ENCODE results near the gene H2AZ1.

The H2AZ1 gene

GRCh38 chr4:99968330-99968729, 18.3 kb upstream of the H2AZ1 start:
- H3K4me2 ChIP-seq (ENCODE audit: low read length, poor library complexity, severe bottlenecking): peak overlapping the region; percentile 18
- peak overlapping the region; percentile 94 for H3K27ac ChIP-seq (ENCODE audit: low read length, poor library complexity, severe bottlenecking)
- no peaks in the 10 kb centered on the region for H3K27me3 ChIP-seq (ENCODE audit: control insufficient read depth in 1 of 2, insufficient read depth in 1 of 2, low read length in 2 of 2)
- no peak overlapping the region for H2BK12ac ChIP-seq (ENCODE audit: low read length in 2 of 2)
- H3K4ac ChIP-seq (ENCODE audit: low read depth in 1 of 2, low read length in 2 of 2): no peak overlapping the region
- no peak overlapping the region for H3K23ac ChIP-seq (ENCODE audit: low read length in 2 of 2)
- WGBS: no CpG with 5 or more reads among the region's 1 CpG
- peak overlapping the region; percentile 62 for H2BK5ac ChIP-seq (ENCODE audit: low read depth, low read length, poor library complexity, severe bottlenecking)
- H3K79me1 ChIP-seq (replicated peaks; ENCODE audit: low read length, poor library complexity, severe bottlenecking): no peaks in the 10 kb centered on the region
- no peak overlapping the region for H3K4me3 ChIP-seq (ENCODE audit: insufficient read depth in 1 of 2, low read depth in 1 of 2, low read length in 2 of 2)
- no peaks in the 10 kb centered on the region for H3K4me1 ChIP-seq (ENCODE audit: control insufficient read depth, insufficient read depth, low read depth, low read length)
- H4K8ac ChIP-seq (ENCODE audit: low read length): no peak overlapping the region
- peak; percentile 65 for DNase-seq
- H3K9me3 ChIP-seq (ENCODE audit: control insufficient read depth, low read length): no peaks in the 10 kb centered on the region
- no peak overlapping the region for H3K14ac ChIP-seq (ENCODE audit: low read length in 2 of 2)
- H2AK5ac ChIP-seq (ENCODE audit: low read length, severe bottlenecking): no peak overlapping the region
- H2BK15ac ChIP-seq (ENCODE audit: low read depth, poor library complexity, severe bottlenecking): no peak overlapping the region
- H2BK120ac ChIP-seq (ENCODE audit: low read depth, low read length): no peak overlapping the region
- no peak overlapping the region for H3K9ac ChIP-seq (ENCODE audit: low read length)
- H3K18ac ChIP-seq (ENCODE audit: low read depth in 1 of 2, low read length in 2 of 2): peak overlapping the region in 1 of 2 experiments; percentile 21
- H4K91ac ChIP-seq (ENCODE audit: low read length): no peak overlapping the region
- H3K36me3 ChIP-seq (ENCODE audit: control insufficient read depth in 1 of 2, insufficient read depth in 2 of 2, low read depth in 1 of 2, low read length in 2 of 2): peaks cover 0 to 6% of the 10 kb centered on the region in 2 experiments
- peak overlapping the region; percentile 48 for H2AFZ ChIP-seq (ENCODE audit: low read depth, low read length)

DNA sequence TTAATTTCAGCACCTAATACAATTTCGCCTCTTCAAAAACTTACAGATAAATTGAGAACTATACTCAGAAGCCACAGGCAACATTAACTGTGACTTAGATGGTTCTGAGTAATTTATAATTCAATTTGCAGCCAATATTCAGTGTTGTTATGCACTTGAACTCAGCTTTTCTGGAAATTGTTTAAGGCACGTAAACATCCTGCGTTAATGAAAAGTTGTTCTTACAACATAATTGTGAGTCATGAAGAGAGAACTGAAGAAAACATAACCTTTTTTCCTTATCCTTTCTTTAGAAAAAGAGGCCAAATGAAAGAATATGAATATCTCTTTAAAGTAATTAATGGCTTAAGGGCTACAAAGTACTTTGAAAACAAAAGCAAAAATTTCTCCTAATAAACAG, 16.6 kb upstream of the H2AZ1 start:
- no peaks in the 10 kb centered on the region for H3K27me3 ChIP-seq (ENCODE audit: control insufficient read depth in 1 of 2, insufficient read depth in 1 of 2, low read length in 2 of 2)
- H3K27ac ChIP-seq (ENCODE audit: low read length, poor library complexity, severe bottlenecking): no peak overlapping the region
- H2BK5ac ChIP-seq (ENCODE audit: low read depth, low read length, poor library complexity, severe bottlenecking): no peak overlapping the region
- H3K4me3 ChIP-seq (ENCODE audit: insufficient read depth in 1 of 2, low read depth in 1 of 2, low read length in 2 of 2): no peak overlapping the region
- no peak overlapping the region for H2AFZ ChIP-seq (ENCODE audit: low read depth, low read length)
- H3K9ac ChIP-seq (ENCODE audit: low read length): no peak overlapping the region
- no peak overlapping the region for H4K91ac ChIP-seq (ENCODE audit: low read length)
- H3K4me1 ChIP-seq (ENCODE audit: control insufficient read depth, insufficient read depth, low read depth, low read length): no peaks in the 10 kb centered on the region
- no peak overlapping the region for H3K4ac ChIP-seq (ENCODE audit: low read depth in 1 of 2, low read length in 2 of 2)
- no peak overlapping the region for H3K18ac ChIP-seq (ENCODE audit: low read depth in 1 of 2, low read length in 2 of 2)
- H3K36me3 ChIP-seq (ENCODE audit: control insufficient read depth in 1 of 2, insufficient read depth in 2 of 2, low read depth in 1 of 2, low read length in 2 of 2): peaks cover 0 to 2% of the 10 kb centered on the region in 2 experiments
- H2BK120ac ChIP-seq (ENCODE audit: low read depth, low read length): no peak overlapping the region
- H4K8ac ChIP-seq (ENCODE audit: low read length): no peak overlapping the region
- H3K79me1 ChIP-seq (replicated peaks; ENCODE audit: low read length, poor library complexity, severe bottlenecking): no peaks in the 10 kb centered on the region
- DNase-seq: peak; percentile 68
- H2BK15ac ChIP-seq (ENCODE audit: low read depth, poor library complexity, severe bottlenecking): no peak overlapping the region
- H2AK5ac ChIP-seq (ENCODE audit: low read length, severe bottlenecking): no peak overlapping the region
- no peaks in the 10 kb centered on the region for H3K9me3 ChIP-seq (ENCODE audit: control insufficient read depth, low read length)
- H3K23ac ChIP-seq (ENCODE audit: low read length in 2 of 2): no peak overlapping the region
- H3K4me2 ChIP-seq (ENCODE audit: low read length, poor library complexity, severe bottlenecking): no peak overlapping the region
- H3K14ac ChIP-seq (ENCODE audit: low read length in 2 of 2): no peak overlapping the region
- no CpG with 5 or more reads among the region's 3 CpGs for WGBS
- H2BK12ac ChIP-seq (ENCODE audit: low read length in 2 of 2): no peak overlapping the region

DNA sequence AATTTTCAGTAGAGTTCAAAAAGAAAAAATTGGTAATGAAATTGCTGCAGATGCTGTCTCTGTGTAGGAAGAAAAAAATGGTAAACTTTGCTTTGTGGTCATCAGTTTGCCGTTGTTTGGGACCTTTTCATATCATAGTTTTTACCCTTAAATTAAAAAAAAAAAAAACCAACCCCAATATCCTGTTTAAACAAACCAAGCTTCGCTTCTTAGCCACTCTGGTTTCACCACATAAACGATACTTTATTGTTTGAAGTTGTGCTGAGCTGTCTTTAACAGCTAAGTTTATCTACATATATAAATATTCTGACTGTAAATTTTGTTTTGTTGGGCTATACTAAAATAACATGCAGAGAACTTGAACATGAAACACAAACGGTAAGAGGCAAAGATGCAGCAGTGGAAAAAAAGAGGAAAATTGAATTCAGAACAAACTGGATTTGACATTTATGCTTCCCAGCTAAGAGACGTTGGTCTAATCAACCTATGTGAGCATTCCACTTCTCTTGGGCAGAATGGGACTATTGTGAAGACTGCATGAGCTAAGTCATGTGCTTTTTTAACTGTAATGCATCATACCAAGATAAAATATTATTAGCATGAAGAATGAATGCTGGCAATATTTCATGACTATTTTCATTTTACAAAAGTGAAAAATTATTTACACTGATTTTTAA, 15.7 kb upstream of the H2AZ1 start:
- Histone ChIP-seq H2BK15ac (ENCODE audit: low read depth, poor library complexity, severe bottlenecking) (no peak overlapping the region), H4K91ac (ENCODE audit: low read length) (no peak overlapping the region), H3K4me1 (ENCODE audit: control insufficient read depth, insufficient read depth, low read depth, low read length) (peaks cover 2% of the 10 kb centered on the region), H2AK5ac (ENCODE audit: low read length, severe bottlenecking) (no peak overlapping the region), H2BK5ac (ENCODE audit: low read depth, low read length, poor library complexity, severe bottlenecking) (no peak overlapping the region), H3K36me3 (ENCODE audit: control insufficient read depth in 1 of 2, insufficient read depth in 2 of 2, low read depth in 1 of 2, low read length in 2 of 2) (no peaks in the 10 kb centered on the region), H2AFZ (ENCODE audit: low read depth, low read length) (no peak overlapping the region), H3K79me1 (replicated peaks; ENCODE audit: low read length, poor library complexity, severe bottlenecking) (no peaks in the 10 kb centered on the region), H3K14ac (ENCODE audit: low read length in 2 of 2) (no peak overlapping the region), H2BK12ac (ENCODE audit: low read length in 2 of 2) (no peak overlapping the region), H3K27me3 (ENCODE audit: control insufficient read depth in 1 of 2, insufficient read depth in 1 of 2, low read length in 2 of 2) (no peaks in the 10 kb centered on the region), H3K9me3 (ENCODE audit: control insufficient read depth, low read length) (no peaks in the 10 kb centered on the region), H2BK120ac (ENCODE audit: low read depth, low read length) (no peak overlapping the region), H3K18ac (ENCODE audit: low read depth in 1 of 2, low read length in 2 of 2) (no peak overlapping the region), H3K27ac (ENCODE audit: low read length, poor library complexity, severe bottlenecking) (no peak overlapping the region), H4K8ac (ENCODE audit: low read length) (no peak overlapping the region), H3K9ac (ENCODE audit: low read length) (no peak overlapping the region), H3K4ac (ENCODE audit: low read depth in 1 of 2, low read length in 2 of 2) (no peak overlapping the region), H3K23ac (ENCODE audit: low read length in 2 of 2) (no peak overlapping the region), H3K4me3 (ENCODE audit: insufficient read depth in 1 of 2, low read depth in 1 of 2, low read length in 2 of 2) (no peak overlapping the region), H3K4me2 (ENCODE audit: low read length, poor library complexity, severe bottlenecking) (no peak overlapping the region)
- peak; percentile 8 for DNase-seq
- 61% methylated on average over 1 of the region's 5 CpGs for WGBS

GRCh38 chr4:99965173-99965572, 15.1 kb upstream of the H2AZ1 start:
- Histone ChIP-seq H2BK12ac (ENCODE audit: low read length in 2 of 2) (no peak overlapping the region), H3K4me2 (ENCODE audit: low read length, poor library complexity, severe bottlenecking) (no peak overlapping the region), H3K36me3 (ENCODE audit: control insufficient read depth in 1 of 2, insufficient read depth in 2 of 2, low read depth in 1 of 2, low read length in 2 of 2) (no peaks in the 10 kb centered on the region), H3K23ac (ENCODE audit: low read length in 2 of 2) (no peak overlapping the region), H2AK5ac (ENCODE audit: low read length, severe bottlenecking) (no peak overlapping the region), H3K9ac (ENCODE audit: low read length) (no peak overlapping the region), H2BK5ac (ENCODE audit: low read depth, low read length, poor library complexity, severe bottlenecking) (no peak overlapping the region), H2BK15ac (ENCODE audit: low read depth, poor library complexity, severe bottlenecking) (no peak overlapping the region), H2AFZ (ENCODE audit: low read depth, low read length) (no peak overlapping the region), H4K91ac (ENCODE audit: low read length) (no peak overlapping the region), H3K4ac (ENCODE audit: low read depth in 1 of 2, low read length in 2 of 2) (no peak overlapping the region), H3K27ac (ENCODE audit: low read length, poor library complexity, severe bottlenecking) (no peak overlapping the region), H3K18ac (ENCODE audit: low read depth in 1 of 2, low read length in 2 of 2) (no peak overlapping the region), H3K14ac (ENCODE audit: low read length in 2 of 2) (no peak overlapping the region), H3K4me3 (ENCODE audit: insufficient read depth in 1 of 2, low read depth in 1 of 2, low read length in 2 of 2) (no peak overlapping the region), H2BK120ac (ENCODE audit: low read depth, low read length) (no peak overlapping the region), H3K9me3 (ENCODE audit: control insufficient read depth, low read length) (no peaks in the 10 kb centered on the region), H3K4me1 (ENCODE audit: control insufficient read depth, insufficient read depth, low read depth, low read length) (peaks cover 2% of the 10 kb centered on the region), H3K27me3 (ENCODE audit: control insufficient read depth in 1 of 2, insufficient read depth in 1 of 2, low read length in 2 of 2) (no peaks in the 10 kb centered on the region), H4K8ac (ENCODE audit: low read length) (no peak overlapping the region), H3K79me1 (replicated peaks; ENCODE audit: low read length, poor library complexity, severe bottlenecking) (no peaks in the 10 kb centered on the region)
- no peak for DNase-seq

All from mesenchymal stem cell (in vitro differentiated cells and primary cell).